Superior temporal gyrus (tissue), 1 donor: ENCODE data around the gene KLHDC7B.

Source experiments
- DNase-seq: peaks from one replicate; pipeline ENCODE4 v3.0.0-alpha.2; 2016; ENCODE audit errors: extremely low spot score

Gene KLHDC7B

GRCh38 chr22:50548040-50548920 is 2.6 kb downstream of the KLHDC7B start:
- no peak for DNase-seq

GRCh38 chr22:50548921-50549790 is 3.5 kb downstream of the KLHDC7B start:
- DNase-seq: no peak

- DNase-seq: no peak
These were observed 4.7 kb downstream of the KLHDC7B start for GRCh38 chr22:50550395-50550794.

GRCh38 chr22:50551160-50551752 is 5.6 kb downstream of the KLHDC7B start:
- no peak for DNase-seq

- no peak for DNase-seq
These were observed 7.6 kb downstream of the KLHDC7B start for GRCh38 chr22:50553310-50553709.

GRCh38 chr22:50556703-50557102 is 11.0 kb downstream of the KLHDC7B start:
- DNase-seq: no peak

- DNase-seq: no peak
These were observed 14.3 kb downstream of the KLHDC7B start for GRCh38 chr22:50560034-50560433.

- no peak for DNase-seq
These were observed 16.0 kb downstream of the KLHDC7B start for GRCh38 chr22:50561401-50562358.

- peak; percentile 97 for DNase-seq
These were observed 17.1 kb downstream of the KLHDC7B start, which contains the start of gene SYCE3 for GRCh38 chr22:50562523-50563412. SYCE3 (minus strand) TSS chr22:50562919; CDS start chr22:50556405, 6,514 bp downstream.

- DNase-seq: peak; percentile 41
These were observed 17.9 kb downstream of the KLHDC7B start for GRCh38 chr22:50563413-50564160.

- no peak for DNase-seq
These were observed 18.6 kb downstream of the KLHDC7B start for GRCh38 chr22:50564289-50564688.

GRCh38 chr22:50567721-50568252 is 22.1 kb downstream of the KLHDC7B start:
- DNase-seq: no peak

- no peak for DNase-seq
These were observed 22.9 kb downstream of the KLHDC7B start for GRCh38 chr22:50568626-50569025.

GRCh38 chr22:50569041-50569459 is 23.4 kb downstream of the KLHDC7B start:
- DNase-seq: no peak

GRCh38 chr22:50569896-50570535 is 24.3 kb downstream of the KLHDC7B start:
- no peak for DNase-seq

GRCh38 chr22:50570861-50571260 is 25.2 kb downstream of the KLHDC7B start:
- DNase-seq: no peak

- no peak for DNase-seq
These were observed 25.8 kb downstream of the KLHDC7B start for GRCh38 chr22:50571264-50572175.
